22Rv1 (cell line): ENCODE measurements around the gene SLC25A51.
A peak's percentile ranks its signal among the peaks of the same experiment; 100 is the strongest.

Source experiments
- H3K27ac ChIP-seq: fragments of 450-650 bp; 2 replicates; pipeline ENCODE4 v1.5.1; 2017
- ZFX ChIP-seq: fragments of 450-650 bp; IDR thresholded peaks from 2 replicates; pipeline ENCODE4 v1.6.1; 2017; ENCODE audit warnings: antibody characterized with exemption, borderline replicate concordance
- TF ChIP-seq, protein P1 (sequence below): fragments of 450-650 bp; IDR thresholded peaks from 2 replicates; pipeline ENCODE4 v1.5.1; 2017; ENCODE audit warnings: mild to moderate bottlenecking

The SLC25A51 gene

DNA sequence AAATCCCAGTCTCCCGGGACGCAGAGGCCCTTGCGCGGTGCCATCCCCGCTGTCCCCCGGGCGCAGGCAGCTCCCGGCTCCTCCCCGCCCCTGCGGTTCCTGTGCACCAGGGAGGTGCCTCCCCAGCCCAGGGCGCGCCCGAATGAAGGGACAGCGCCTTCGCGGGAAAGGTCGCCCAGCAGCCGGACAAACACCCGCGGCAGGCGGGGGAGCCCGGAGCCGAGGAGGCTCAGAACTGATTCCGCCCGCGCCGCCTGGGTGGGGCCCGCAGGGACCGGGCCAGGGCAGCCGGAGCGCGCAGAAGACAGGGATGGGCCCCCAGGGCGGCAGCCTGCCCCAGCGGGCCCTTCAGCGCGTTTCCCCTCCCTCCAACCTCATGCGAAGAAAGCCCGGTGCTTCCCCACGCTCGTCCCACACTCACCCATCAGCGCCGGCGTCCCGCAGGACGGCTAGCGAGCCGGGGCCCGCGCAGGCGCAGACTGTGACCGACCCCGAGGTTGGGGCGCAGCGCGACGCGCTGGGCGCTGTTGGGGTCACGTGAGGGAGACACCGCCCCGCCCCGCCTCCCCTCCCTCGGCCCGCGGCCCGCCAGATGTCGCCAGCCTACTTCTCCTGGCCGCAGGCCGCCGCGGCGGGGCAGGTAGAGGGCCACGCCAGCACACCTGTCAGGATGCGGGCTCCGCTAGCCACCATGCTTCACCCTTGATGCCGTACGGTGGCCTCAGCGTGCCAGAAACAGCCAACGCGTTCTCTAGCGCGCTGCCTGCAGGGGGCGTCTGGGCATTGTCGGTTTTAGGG is at the start of gene SLC25A51:
Gene SLC25A51, minus strand, starts transcription at position 481 of the 798 bp plus-strand sequence. CDS start 15,577 bp downstream, outside the sequence.
- H3K27ac ChIP-seq, result peak within 1 kb of the TSS; percentile 83
- TF ChIP-seq, protein P1, sequence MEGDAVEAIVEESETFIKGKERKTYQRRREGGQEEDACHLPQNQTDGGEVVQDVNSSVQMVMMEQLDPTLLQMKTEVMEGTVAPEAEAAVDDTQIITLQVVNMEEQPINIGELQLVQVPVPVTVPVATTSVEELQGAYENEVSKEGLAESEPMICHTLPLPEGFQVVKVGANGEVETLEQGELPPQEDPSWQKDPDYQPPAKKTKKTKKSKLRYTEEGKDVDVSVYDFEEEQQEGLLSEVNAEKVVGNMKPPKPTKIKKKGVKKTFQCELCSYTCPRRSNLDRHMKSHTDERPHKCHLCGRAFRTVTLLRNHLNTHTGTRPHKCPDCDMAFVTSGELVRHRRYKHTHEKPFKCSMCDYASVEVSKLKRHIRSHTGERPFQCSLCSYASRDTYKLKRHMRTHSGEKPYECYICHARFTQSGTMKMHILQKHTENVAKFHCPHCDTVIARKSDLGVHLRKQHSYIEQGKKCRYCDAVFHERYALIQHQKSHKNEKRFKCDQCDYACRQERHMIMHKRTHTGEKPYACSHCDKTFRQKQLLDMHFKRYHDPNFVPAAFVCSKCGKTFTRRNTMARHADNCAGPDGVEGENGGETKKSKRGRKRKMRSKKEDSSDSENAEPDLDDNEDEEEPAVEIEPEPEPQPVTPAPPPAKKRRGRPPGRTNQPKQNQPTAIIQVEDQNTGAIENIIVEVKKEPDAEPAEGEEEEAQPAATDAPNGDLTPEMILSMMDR, result peak; percentile 93
- no peak for TF ChIP-seq ZFX

GRCh38 chr9:37953206-37953774 is 49.4 kb upstream of the SLC25A51 start:
- no peak overlapping the region for H3K27ac ChIP-seq
- TF ChIP-seq, protein P1, result no peak
- no peak for TF ChIP-seq ZFX

DNA sequence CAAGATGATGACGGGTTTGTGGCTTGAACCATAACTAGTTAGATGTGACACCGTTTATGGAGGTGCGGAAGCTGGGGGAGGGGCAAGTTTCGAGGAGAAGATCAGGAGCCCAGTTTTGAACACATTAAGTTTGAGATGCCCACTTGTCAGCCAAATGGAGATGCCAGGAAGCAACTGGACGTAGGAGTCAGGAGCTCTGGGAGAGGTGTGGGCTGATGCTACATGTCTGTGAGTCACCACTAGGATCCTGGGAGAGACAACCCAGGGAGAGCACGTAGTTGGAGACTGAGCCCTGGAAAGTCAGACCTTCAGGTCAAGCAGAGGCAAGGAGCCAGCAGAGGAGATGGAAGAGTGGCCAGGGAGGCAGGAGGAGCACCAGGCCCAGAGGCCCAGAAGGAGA is 48.8 kb upstream of the SLC25A51 start:
- no peak overlapping the region for H3K27ac ChIP-seq
- TF ChIP-seq, protein P1, result no peak
- no peak for TF ChIP-seq ZFX

DNA sequence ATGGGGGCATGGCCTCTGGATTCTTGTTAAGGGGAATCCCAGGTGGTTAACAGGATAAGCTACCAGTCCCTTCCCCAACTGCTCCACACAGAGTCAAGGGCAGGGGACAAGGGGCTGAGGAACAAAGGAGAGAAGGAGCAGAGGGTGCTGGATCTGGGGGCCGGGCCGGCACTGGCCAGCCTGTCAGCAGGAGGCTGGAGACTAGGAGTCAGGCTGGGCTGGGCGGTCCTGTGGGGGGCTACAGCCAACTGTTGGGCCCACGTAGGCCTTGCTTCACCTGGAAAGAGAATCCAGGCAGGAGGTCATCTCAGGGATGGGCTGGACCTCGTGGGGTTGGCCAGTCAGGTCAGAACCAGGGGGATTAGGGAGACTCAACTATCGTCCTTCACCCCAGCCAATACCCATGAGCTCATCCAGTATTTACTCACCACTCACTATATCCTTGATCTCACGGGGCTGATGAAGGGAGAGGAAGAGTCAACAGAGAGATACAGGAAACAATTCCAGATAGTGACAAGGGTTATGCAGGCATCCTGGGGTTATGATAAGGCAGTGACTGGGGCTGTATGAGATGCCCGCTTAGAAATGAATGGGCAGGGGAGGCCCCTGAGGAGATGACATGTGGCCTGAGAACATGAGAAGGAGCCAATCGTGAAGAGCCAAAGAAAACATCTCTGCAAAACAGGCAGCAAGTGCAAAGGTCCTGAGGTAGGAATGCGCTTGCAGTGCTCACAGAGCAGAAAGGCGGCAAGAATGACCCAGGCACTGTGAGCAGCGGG is 47.9 kb upstream of the SLC25A51 start:
- TF ChIP-seq ZFX, result no peak
- TF ChIP-seq, protein P1, result no peak
- H3K27ac ChIP-seq, result no peak overlapping the region

- no peak for TF ChIP-seq ZFX
- TF ChIP-seq, protein P1, result no peak
- no peak overlapping the region for H3K27ac ChIP-seq
Observed at GRCh38 chr9:37950561-37950960, 46.6 kb upstream of the SLC25A51 start.

DNA sequence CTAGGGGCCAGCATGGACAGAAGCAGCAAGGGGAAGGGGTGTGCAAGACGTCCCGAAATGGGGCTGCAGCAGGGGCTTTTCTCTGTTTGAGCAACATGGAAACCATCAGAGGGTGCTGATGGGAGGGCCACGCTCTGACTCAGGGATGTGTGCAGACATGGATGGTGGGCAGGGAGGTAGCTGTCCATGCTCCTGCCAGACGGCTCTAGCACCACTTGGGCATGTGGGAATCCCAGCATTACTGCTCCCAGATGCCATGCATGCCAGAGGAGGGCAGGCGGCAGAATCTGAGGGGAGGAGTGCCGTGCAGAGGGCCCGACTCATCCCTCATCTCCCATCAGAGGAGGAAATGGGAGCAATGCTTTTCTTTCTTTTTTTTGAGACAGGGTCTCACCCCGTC is 45.6 kb upstream of the SLC25A51 start:
- TF ChIP-seq, protein P1, result no peak
- no peak for TF ChIP-seq ZFX
- H3K27ac ChIP-seq, result no peak overlapping the region
